Naive thymus-derived CD8-positive, alpha-beta T cell (primary cell): Measurements from ENCODE around the gene SIVA1. TPM values are rescaled to one million over a fixed set of nuclear protein-coding genes. Genes with fewer than 3 reads are reported as not detected.
A peak's percentile ranks its signal among the peaks of the same experiment; 100 is the strongest.

Experiments
- ATAC-seq, 2 donors: fragments of 150-1000 bp; cut with Tn5 transposase in 1 of 2; sonication (Bioruptor Pico), chemical (Tn5 transposase) in 1 of 2; 1 replicate in 1 of 2; 2 replicates in 1 of 2; pipeline ENCODE4 v1.10.0; 2021; ENCODE audit warnings: mild to moderate bottlenecking in 2 of 2, moderate library complexity in 2 of 2
- POLR2A ChIA-PET: fragments of 350-600 bp; sonication (Branson Sonifier 250); formaldehyde crosslinking; loops from one replicate; lab custom pipeline; 2021; ENCODE audit warnings: antibody characterized with exemption; lab: Charles Lee
- DNase-seq, 10 donors: peaks; one replicate each; pipeline versions ENCODE4 v3.0.0 to v3.0.0-alpha.2; 2020 to 2022
- H3K27ac Mint-ChIP-seq, 10 donors: one replicate each; pipeline ENCODE4 v1.8.0; 2020 to 2022; ENCODE audit warnings: mild to moderate bottlenecking in 10 of 10, mixed read lengths in 10 of 10, moderate library complexity in 4 of 10, inconsistent platforms in 1 of 10
- H3K27me3 Mint-ChIP-seq, 5 donors: one replicate each; pipeline ENCODE4 v1.8.0; 2021 to 2022; ENCODE audit warnings: mixed read lengths in 5 of 5
- H3K36me3 Mint-ChIP-seq, 3 donors: one replicate each; pipeline ENCODE4 v1.8.0; 2020 to 2022; ENCODE audit warnings: mixed read lengths in 3 of 3, mild to moderate bottlenecking in 2 of 3, inconsistent platforms in 1 of 3
- H3K4me1 Mint-ChIP-seq, 4 donors: one replicate each; pipeline ENCODE4 v1.8.0; 2021 to 2022; ENCODE audit warnings: mixed read lengths in 4 of 4
- H3K4me3 Mint-ChIP-seq, 10 donors: one replicate each; pipeline ENCODE4 v1.8.0; 2020 to 2022; ENCODE audit warnings: mild to moderate bottlenecking in 10 of 10, mixed read lengths in 10 of 10, moderate library complexity in 6 of 10, inconsistent platforms in 1 of 10
- H3K9me3 Mint-ChIP-seq, 9 donors: one replicate each; pipeline ENCODE4 v1.8.0; 2020 to 2022; ENCODE audit warnings: mixed read lengths in 9 of 9, mild to moderate bottlenecking in 3 of 9, inconsistent platforms in 1 of 9, moderate library complexity in 1 of 9
- polyA plus RNA-seq, 3 donors: library from polyadenylated mRNA; unstranded; fragments of 300-500 nt; fragmentation: Illumina TruSeq; gene quantifications; one replicate each; pipeline ENCODE4 v1.2.3, GENCODE V29; 2021
- total RNA-seq, 8 experiments: library from RNA in 2 of 8; stranded (reverse) in 2 of 8; gene quantifications; one replicate each; pipeline ENCODE4 v1.2.3 and lab custom pipeline; 2021 to 2026

SIVA1 gene
- total and polyA plus RNA-seq, 5 experiments from 2014 or later = 75.4 to 297 (median 248) TPM

- POLR2A ChIA-PET = interaction anchor here (0.8 to 1.0 kb wide), 2 partner anchors 13 to 60 kb away, joined by 3 read pairs; no protein-coding TSS in a partner anchor
Observed at GRCh38 chr14:104766256-104766862, 13.4 kb downstream of the SIVA1 start.

DNA sequence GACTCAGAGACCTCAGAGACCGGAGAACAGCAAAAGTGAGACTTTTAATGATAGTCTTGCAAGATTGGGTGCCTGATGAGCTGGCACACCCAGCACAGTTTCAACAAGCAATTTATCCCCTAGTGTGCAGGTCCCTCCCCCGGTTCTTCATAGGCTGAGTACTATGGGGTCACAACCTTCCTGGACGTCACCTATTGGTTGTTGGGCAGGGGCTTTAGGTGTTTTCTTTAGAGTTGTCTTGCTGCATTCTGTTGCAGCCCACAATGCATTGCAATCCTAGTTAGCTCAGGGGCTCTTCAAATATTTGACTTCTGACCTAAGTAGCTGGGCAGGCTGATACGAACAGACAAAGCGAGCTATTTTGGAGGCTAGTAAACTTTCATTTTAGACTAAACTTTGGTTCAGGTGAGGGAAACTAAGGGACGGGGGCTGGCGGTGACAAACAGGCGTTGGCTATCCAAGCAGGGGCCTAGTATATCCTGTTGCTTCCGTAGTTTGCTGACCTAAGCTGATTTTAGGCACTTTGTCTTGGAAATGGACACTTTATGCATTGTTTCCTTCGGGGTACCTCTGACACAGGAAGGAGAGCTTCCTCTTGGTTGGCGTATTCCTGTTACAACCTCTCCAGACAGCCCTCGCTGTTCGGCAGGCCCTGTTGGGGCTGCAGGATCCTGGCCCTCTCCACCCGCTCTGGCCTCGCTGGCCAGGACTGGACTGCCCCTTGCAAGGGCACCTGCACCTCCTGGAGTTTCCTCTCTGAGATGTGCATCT is 14.1 kb downstream of the SIVA1 start:
- no peak overlapping the region for H3K27ac Mint-ChIP-seq
- no peak for ATAC-seq
- H3K4me1 Mint-ChIP-seq = peaks cover 0 to 10% (median 5%) of the 10 kb centered on the region in 4 donors
- H3K36me3 Mint-ChIP-seq = peaks cover 4 to 21% (median 16%) of the 10 kb centered on the region in 3 donors
- peaks cover 0 to 2% (median 0%) of the 10 kb centered on the region in 9 donors for H3K9me3 Mint-ChIP-seq
- no peaks in the 10 kb centered on the region for H3K27me3 Mint-ChIP-seq
- H3K4me3 Mint-ChIP-seq = no peak overlapping the region
- DNase-seq = no peak
- POLR2A ChIA-PET = interaction anchor here (0.7 to 1.5 kb wide), 4 partner anchors 8 to 60 kb away, joined by 3 read pairs; no protein-coding TSS in a partner anchor

More at GRCh38 chr14:104766256-104766862, 13.4 kb downstream of the SIVA1 start:
- Mint-ChIP-seq H3K4me1 (peaks cover 0 to 11% (median 6%) of the 10 kb centered on the region in 4 donors), H3K9me3 (peaks cover 0 to 2% (median 0%) of the 10 kb centered on the region in 9 donors), H3K27me3 (no peaks in the 10 kb centered on the region), H3K27ac (peak overlapping the region in 2 of 10 donors; percentile 11 to 39), H3K36me3 (peaks cover 6 to 22% (median 13%) of the 10 kb centered on the region in 3 donors), H3K4me3 (no peak overlapping the region)
- ATAC-seq = no peak
- DNase-seq = no peak

- DNase-seq (no peak), ATAC-seq (no peak)
- H3K4me3 Mint-ChIP-seq = no peak overlapping the region
- H3K36me3 Mint-ChIP-seq = peaks cover 0 to 18% (median 15%) of the 10 kb centered on the region in 3 donors
- H3K27me3 Mint-ChIP-seq = no peaks in the 10 kb centered on the region
- H3K4me1 Mint-ChIP-seq = peaks cover 0 to 10% (median 5%) of the 10 kb centered on the region in 4 donors
- no peak overlapping the region for H3K27ac Mint-ChIP-seq
- H3K9me3 Mint-ChIP-seq = peaks cover 0 to 2% (median 0%) of the 10 kb centered on the region in 9 donors
- POLR2A ChIA-PET = interaction anchor here (0.7 to 1.5 kb wide), 3 partner anchors 9 to 25 kb away, joined by 3 read pairs; no protein-coding TSS in a partner anchor
Observed at GRCh38 chr14:104767634-104767918, 14.6 kb downstream of the SIVA1 start.

- POLR2A ChIA-PET = interaction anchor here (1.5 to 1.7 kb wide), 3 partner anchors 10 to 57 kb away, joined by 3 to 21 read pairs (median 10); partner anchors contain the start of gene ZBTB42
- H3K27ac Mint-ChIP-seq = peak overlapping the region in 2 of 10 donors; percentile 33 to 80
- peaks cover 0 to 10% (median 5%) of the 10 kb centered on the region in 4 donors for H3K4me1 Mint-ChIP-seq
- DNase-seq = peak; percentile 77 to 93 (median 90)
- H3K36me3 Mint-ChIP-seq = peaks cover 0 to 17% (median 16%) of the 10 kb centered on the region in 3 donors
- ATAC-seq = peak; percentile 97 to 98
- peaks cover 0 to 2% (median 0%) of the 10 kb centered on the region in 9 donors for H3K9me3 Mint-ChIP-seq
- no peaks in the 10 kb centered on the region for H3K27me3 Mint-ChIP-seq
- no peak overlapping the region for H3K4me3 Mint-ChIP-seq
Observed at GRCh38 chr14:104768437-104769323, 15.7 kb downstream of the SIVA1 start.

DNA sequence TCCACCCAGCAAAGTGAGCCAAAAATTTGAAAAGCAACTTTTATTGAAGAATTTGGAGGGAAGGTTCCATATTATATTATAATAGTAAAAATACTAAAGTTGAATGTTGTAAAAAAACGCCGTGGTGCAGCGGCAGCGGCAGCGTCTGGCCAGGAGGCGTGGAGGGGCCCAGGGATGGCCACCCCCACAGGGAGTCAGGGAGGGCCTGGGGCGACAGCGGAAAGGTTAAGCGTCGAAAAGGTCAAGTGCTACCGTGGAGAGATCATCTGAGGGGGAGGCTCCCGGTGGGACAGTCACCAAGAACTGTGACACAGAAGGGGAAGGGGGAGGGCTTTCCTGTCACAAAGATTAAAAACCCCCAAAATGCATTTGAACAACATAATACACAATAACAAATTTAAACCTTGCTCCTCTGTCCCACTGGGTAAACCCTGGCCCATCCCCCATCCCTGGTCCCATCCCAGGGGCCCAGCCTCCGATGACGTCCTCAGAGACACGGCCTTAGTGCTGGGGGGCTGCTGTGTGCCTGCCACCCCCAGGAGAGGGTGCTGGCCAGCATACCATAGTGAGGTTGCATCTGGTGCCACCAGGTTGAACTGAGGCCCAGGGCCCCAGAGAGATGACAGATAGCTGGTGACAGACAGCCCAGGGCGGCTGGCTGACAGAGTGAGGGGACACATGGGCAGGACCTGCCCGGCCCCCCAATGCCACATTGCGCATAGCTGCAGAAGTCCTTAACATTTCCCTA is 16.6 kb downstream of the SIVA1 start:
- DNase-seq = no peak
- Mint-ChIP-seq H3K27me3 (no peaks in the 10 kb centered on the region), H3K4me1 (peaks cover 0 to 10% (median 5%) of the 10 kb centered on the region in 4 donors), H3K9me3 (peaks cover 0 to 2% (median 0%) of the 10 kb centered on the region in 9 donors), H3K27ac (peak overlapping the region in 1 of 10 donors; percentile 38), H3K36me3 (peaks cover 0 to 17% (median 12%) of the 10 kb centered on the region in 3 donors), H3K4me3 (no peak overlapping the region)
- no peak for ATAC-seq
- POLR2A ChIA-PET = interaction anchor here (1.5 to 1.7 kb wide), 2 partner anchors 31 to 57 kb away, joined by 10 to 21 read pairs; partner anchors contain the start of gene ZBTB42

DNA sequence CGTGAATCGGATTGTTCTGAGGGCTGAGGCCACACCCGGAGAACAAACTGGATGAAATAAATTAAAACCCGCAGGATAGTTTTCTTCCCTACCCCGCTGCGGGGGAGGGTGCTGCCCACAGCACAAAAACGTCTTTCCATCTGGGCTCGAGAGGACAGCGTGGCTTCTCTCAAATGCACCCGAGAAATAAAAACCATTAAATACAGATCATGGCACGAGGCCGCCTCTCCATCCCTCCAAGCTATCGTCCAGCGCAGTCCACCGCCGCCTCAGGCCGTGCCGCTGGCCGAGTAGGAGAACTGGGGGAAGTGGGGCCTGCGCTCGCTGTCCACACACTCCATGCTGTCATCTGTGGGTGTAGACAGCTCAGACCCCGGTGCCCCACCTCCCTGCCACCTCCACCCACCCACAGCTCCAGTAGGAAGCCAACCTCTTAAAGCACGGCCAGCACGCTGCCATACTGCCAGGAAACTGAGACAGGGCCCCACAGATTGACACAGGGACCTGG is 17.2 kb downstream of the SIVA1 start:
- ATAC-seq (no peak), DNase-seq (no peak)
- Mint-ChIP-seq H3K4me1 (peaks cover 0 to 10% (median 5%) of the 10 kb centered on the region in 4 donors), H3K27me3 (no peaks in the 10 kb centered on the region), H3K27ac (peak overlapping the region in 1 of 10 donors; percentile 43), H3K9me3 (peaks cover 0 to 2% (median 0%) of the 10 kb centered on the region in 9 donors), H3K4me3 (no peak overlapping the region), H3K36me3 (peaks cover 0 to 17% (median 12%) of the 10 kb centered on the region in 3 donors)
- POLR2A ChIA-PET = interaction anchor here (2.7 kb wide), 1 partner anchor 56 kb away, joined by 9 read pairs; no protein-coding TSS in a partner anchor

DNA sequence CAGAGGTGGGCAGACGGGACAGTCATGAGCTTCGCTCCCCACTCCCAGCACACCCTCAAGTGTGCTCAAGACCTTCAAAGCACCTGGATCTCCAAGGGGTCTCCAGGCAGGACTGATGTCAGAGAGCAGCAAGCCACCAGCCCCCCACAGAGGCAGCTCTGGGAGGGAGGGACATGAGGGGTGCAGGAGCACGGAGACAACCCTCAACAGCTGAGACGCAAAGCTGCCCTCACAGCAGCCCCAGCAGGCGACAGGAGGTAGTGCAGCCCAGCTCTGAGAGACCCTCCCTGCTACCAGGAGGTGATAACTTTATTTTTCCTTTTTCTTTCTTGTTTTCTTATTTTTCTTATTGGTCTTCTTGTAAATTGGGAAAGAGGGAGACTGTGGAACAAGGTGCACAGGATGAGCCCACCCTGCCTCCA is 17.9 kb downstream of the SIVA1 start:
- Mint-ChIP-seq H3K4me3 (no peak overlapping the region), H3K4me1 (peaks cover 0 to 10% (median 5%) of the 10 kb centered on the region in 4 donors), H3K27me3 (no peaks in the 10 kb centered on the region), H3K27ac (peak overlapping the region in 4 of 10 donors; percentile 5 to 73 (median 29)), H3K36me3 (peaks cover 0 to 17% (median 12%) of the 10 kb centered on the region in 3 donors), H3K9me3 (peaks cover 0 to 2% (median 0%) of the 10 kb centered on the region in 9 donors)
- ATAC-seq (no peak), DNase-seq (peak in 1 of 10 donors; percentile 13)
- POLR2A ChIA-PET = interaction anchor here (1.3 to 2.7 kb wide), 2 partner anchors 14 to 55 kb away, joined by 4 to 9 read pairs; no protein-coding TSS in a partner anchor

- H3K4me1 Mint-ChIP-seq = peaks cover 0 to 10% (median 5%) of the 10 kb centered on the region in 4 donors
- H3K27ac Mint-ChIP-seq = peak overlapping the region in 1 of 10 donors; percentile 43
- H3K4me3 Mint-ChIP-seq = no peak overlapping the region
- ATAC-seq (no peak), DNase-seq (no peak)
- peaks cover 0 to 17% (median 16%) of the 10 kb centered on the region in 3 donors for H3K36me3 Mint-ChIP-seq
- H3K27me3 Mint-ChIP-seq = no peaks in the 10 kb centered on the region
- POLR2A ChIA-PET = interaction anchor here (1.3 to 2.7 kb wide), 2 partner anchors 14 to 55 kb away, joined by 4 to 9 read pairs; no protein-coding TSS in a partner anchor
- peaks cover 0 to 2% (median 0%) of the 10 kb centered on the region in 9 donors for H3K9me3 Mint-ChIP-seq
Observed at GRCh38 chr14:104771374-104771773, 18.4 kb downstream of the SIVA1 start.

- Mint-ChIP-seq H3K4me3 (no peak overlapping the region), H3K4me1 (peaks cover 0 to 10% (median 5%) of the 10 kb centered on the region in 4 donors), H3K9me3 (peaks cover 0 to 2% (median 0%) of the 10 kb centered on the region in 9 donors), H3K36me3 (peaks cover 0 to 18% (median 17%) of the 10 kb centered on the region in 3 donors), H3K27me3 (no peaks in the 10 kb centered on the region), H3K27ac (peak overlapping the region in 1 of 10 donors; percentile 28)
- no peak for ATAC-seq
- POLR2A ChIA-PET = interaction anchor here (1.3 to 2.7 kb wide), 2 partner anchors 15 to 54 kb away, joined by 4 to 9 read pairs; no protein-coding TSS in a partner anchor
- DNase-seq = no peak
Observed at GRCh38 chr14:104771918-104772706, 19.2 kb downstream of the SIVA1 start.
